NK-92 treated with Interleukin-12 subunit alpha and Interleukin-12 subunit beta, amount 100 ng/mL, for 24 hours (cell line): ENCODE results near the gene STAMBPL1.
"Not testable (repeated sequence)": the region's sequence is repeated elsewhere in the genome, so short reads cannot be mapped to it uniquely, and the experiment has no call there.

Experiments
- DNase-seq: peaks from one replicate; lab custom pipeline; 2025; lab: John Stamatoyannopoulos, UW

Gene STAMBPL1

DNA sequence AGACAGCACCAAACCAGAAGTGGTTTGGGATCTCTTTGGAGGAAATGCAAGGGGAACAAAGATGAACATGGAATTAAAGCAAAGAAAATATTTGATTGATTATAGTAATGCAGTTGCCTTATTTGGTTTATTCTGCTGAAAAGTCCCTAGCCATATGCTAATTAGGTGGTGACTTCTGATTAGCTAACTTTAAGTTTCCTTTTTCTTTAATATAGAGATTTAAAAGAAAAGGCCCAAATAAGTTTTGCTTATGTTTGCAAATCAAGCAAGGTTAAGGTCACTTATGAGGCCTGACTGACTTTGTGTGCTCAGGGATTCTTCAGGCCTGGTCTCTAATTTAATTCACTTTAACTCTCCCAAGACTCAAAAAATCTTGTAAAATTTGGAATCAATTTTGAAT lies 22.2 kb upstream of the STAMBPL1 start:
- no peak for DNase-seq

DNA sequence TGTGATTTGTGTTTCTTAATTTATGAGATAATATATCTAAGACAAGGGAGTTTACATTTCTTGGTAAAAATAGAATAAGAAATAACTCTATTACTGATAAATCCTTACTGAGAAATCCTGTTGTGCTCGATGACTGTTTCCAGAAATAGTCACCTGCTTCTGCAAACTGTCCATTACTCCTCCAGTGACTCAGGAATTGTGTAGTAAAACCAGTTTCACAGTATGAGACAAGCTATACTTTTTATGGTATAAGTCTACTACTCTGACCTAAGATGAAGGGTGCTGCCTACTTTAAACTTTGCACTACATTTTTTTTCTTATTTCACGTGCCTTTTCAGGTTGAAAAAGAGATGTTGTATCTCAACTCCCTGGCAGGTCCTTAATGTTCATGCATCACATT lies 21.6 kb upstream of the STAMBPL1 start:
- no peak for DNase-seq

DNA sequence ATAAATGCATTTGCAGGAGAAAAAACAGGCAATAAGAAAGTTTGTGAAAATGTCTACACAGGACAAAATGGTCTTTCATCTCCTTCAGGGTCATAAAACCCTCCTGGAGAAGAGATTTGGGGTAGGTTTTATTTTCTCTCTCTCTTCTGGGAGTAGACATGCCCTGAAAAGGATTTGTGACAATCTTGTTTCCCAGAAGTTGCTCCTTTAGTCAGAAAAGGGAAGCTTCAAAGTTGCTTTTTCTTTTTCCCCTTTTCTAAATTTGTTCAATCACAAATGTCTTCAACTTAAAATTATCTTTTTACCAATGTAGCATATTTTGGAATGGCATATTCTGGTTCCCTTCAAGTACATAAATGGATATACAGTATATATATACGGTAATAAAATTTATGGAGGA lies 19.0 kb upstream of the STAMBPL1 start:
- DNase-seq = no peak

DNA sequence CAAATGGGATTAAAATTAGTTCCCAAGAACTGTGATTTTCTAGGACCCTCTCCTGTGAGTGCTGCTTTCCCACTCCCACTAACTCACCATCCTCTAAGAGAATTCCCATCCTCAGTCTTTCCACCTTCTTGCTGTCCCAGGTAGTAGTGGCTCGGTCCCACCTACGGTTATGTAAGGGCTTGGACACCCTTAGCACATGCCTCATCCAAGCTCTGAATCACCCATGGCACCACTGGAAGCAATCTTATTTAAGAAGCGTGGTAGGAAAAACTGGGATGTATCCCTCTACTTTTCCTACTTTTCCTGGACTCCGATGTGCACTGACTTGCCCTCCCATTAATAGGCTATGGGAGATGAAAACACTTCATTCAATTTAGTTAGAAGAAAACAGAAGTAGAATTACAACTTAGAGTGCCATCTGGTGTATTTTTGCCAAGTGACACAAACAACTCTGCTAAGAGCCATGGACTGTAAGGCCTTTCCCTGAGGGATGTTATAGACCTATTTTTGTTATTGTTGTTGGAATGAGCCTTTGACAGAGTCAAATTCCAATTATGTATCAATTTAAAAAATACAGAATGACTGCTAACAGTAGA lies 14.7 kb upstream of the STAMBPL1 start:
- DNase-seq = no peak

DNA sequence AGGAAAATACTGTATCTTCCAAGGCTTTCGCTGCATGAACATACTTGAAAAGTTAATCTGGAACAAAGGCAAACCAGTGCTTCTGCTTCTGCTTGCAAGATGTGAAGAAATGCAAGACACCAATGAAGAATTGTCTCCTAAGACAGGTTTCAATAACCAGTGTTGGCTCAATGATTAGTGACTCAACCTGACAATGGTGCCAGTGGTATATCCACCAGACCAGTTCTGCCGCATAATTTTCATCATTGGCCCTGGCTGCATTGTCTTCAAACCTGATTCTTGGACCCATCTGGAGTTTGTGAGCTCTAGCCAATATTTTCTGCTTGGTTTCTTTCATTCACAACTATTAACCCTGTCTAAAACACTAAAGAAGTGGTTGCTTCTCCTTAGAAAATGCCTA lies 13.6 kb upstream of the STAMBPL1 start:
- no peak for DNase-seq

DNA sequence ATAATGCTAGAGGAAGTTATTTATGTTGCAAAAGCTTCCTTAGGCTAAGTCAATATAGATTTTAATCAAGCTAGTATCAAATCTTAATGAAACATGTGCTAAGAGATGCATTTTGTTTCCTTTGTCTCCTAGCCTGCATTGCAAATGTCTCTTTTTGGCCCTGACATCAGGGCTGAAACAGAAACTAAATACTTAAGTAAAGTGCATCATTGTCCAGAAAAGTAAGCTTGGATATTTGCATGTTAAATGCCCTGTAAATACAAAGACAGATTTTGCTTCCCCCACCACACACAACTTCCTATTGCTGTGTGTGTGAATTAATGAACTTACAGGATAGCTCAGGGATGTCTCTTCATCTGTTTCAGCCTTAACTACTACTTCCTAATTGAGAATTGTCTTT lies 10.0 kb upstream of the STAMBPL1 start:
- no peak for DNase-seq

DNA sequence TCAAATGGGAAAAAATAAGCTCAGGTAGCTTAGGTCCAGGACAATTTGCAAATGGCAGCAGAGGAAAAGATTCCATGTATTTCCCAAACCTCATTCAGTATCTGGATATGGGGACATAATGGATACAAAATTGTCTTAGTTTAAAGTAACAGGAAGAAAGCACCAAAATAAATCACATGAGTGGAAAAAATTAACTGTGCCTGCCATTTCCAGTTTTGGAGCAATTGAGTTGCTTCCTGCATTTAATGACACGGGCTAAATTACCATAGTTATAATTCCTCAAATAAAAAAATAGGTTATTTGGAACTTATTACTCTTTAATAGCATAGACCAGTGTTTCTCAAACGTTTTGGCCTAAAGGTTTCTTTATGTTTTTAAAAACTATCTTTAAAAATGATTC lies 6.3 kb upstream of the STAMBPL1 start:
- no peak for DNase-seq

DNA sequence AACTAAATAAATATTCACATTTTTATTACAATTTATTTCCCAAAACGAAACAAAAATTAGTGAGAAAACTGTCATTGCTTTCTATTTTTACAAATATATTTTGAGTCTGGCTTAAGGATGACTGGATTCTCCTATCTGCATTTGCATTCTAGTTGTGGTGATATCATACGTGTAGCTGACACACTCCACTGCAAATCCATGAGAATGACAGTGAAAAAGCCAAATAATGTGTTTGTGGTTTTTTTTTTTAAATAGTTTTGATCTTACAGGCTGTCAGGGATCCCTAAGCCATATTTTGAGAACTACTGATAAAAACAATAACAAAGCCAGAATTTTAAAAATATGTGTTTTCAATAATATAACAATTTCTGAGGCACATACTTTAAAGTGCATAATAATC lies 5.8 kb upstream of the STAMBPL1 start:
- no peak for DNase-seq

DNA sequence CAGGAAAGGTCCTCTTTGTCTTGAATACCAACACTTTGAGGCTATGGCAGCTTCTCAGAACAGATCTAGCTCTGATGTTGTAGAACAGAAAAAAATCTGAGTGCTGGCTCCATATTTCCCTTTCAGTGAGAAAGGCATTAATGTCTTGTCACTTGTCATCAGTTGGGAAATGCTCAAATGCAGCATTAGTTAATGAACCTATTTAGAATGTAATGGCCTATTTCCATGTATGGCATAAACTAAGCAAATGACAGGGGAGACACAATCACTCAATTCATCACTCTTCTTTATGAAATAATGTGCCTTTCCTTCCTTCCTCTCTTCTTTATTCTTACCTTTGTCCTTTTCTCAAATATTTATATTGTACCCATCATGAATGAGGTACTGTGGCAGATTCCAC lies 5.0 kb upstream of the STAMBPL1 start:
- DNase-seq = no peak

DNA sequence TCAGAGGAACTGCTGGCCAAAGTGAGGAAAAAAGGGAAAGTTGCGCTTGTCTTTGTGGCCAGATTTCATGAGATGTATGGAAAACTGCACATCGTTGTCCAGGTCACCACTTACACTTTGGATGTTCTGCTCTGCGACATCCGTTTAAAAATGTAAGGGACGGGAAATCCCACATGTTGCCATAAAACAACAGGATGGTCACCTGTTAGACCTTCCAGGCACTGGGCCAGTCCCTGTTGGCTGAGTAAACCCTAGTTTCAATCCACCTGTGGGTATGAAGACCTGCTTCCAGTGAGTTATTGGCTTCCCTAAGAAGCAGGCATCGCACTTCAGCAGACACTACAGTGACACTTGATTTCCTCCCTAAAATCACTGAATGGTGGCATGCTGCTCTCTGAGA lies 2.7 kb upstream of the STAMBPL1 start:
- DNase-seq = no peak

DNA sequence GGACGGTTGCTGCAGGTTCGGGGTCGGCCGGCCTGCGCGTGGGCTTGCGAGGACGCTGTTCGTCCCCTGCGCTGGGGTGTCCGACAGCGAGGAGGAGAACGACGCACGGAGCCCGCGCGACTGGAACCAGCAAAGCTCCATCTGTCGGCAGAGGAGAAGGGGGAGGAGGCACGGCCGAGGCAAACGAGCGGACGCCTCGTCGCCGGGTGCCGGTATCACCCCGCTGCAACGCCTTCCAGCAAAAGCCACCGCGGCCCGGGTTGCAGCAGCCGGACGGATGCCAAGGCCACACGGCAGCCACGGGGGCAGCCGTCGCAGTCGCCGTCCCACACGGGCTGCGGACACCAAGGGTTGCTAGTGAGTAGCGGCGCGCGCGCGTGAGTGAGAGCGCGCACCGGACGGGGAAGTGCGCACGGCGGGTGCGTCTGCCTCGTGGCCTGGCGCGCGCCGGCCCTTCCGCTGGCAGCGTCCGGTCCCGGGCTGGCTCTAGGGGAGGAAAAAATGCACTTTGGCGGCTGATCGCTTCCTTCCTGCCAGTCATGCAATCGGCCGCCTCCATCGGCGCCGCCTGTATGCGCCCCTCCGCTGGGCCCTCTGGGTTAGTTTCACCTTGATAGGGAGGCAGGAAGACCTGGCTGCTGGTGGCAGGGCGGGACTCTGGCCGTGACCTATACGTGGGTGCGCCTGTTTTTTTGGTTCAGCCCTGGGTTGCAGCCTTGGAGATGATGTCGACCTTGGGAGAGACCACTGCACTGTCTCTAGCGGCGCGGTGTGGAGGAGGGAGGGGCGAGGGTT lies 434 bp downstream of the STAMBPL1 start:
- peak; percentile 92 for DNase-seq

DNA sequence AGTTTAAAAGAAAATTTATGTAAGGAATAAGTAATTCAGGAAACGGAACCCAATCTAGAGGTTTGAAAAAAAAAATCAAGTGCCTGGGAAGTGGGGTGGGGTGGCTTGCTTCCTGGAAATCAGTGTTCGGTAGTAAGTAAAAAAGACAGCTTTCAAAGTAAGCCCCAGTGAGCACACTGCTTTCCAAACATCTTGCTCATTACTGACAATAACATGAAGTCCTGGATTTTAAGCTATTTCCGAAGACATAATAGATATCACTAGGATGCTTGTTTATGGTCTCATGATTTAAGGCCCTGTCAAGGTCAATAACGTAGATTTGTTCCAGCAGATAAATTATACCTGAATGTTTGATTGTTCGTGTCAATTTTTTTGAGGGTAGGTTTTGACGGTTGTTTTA lies 1.3 kb downstream of the STAMBPL1 start:
- DNase-seq = no peak

DNA sequence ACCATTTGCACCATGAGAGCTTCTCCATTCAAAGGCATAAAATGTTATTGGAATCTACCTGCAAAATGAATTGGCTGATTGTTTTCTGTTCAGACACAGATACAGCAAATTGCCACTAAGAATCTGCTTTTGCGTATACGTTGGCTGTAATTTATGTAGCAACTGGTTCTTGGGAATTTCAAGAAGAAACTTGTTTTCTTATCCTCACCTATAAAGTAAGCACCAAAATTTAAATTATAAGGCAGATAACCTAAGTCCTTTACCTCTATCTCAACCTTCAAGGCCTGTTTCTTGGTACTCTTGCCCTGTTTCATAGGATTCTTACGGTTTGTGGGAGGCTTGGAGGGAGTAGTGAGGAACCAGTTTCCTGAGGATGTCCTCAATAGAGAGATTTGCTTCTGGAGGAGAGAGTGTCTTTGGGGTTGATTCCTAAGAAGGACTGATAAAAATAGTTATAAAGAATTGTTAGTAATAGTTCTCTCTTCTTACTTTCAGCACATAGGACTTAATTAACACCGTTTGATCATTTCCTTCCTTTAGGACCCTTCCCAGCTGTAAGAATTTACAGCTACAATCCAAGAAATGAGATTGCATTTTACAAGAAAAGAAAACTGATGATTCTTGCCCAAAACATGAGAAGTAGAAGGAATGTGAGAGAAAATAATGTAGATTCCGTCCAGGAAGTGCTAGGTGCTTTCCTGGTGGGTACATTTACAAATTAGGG lies 2.0 kb downstream of the STAMBPL1 start:
- no peak for DNase-seq

DNA sequence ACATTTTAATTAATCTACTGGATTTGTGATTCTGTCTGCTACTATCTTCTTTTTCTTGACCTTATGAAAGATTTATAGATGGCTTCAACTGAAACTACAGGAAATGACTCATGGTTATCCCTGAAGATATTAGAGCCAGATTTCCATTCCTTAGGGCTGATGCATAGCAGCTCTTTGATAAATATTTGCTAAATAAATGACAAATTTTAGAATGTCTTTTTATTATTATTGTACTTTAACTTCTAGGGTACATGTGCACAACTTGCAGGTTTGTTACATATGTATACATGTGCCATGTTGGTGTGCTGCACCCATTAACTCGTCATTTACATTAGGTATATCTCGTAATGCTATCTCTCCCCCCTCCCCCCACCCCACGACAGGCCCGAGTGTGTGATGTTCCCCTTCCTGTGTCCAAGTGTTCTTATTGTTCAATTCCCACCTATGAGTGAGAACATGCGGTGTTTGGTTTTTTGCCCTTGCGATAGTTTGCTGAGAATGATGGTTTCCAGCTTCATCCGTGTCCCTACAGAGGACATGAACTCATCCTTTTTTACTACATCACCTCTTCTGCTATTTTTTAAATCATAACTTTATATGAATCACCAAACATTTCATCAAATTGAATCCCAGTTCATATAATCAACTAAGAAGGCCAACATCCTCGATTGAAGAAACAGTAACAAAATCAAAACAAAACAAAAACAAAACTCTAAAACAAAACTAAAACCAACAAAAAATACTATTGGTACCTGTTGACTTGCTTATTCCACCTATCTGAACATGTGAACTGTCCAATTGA lies 2.8 kb downstream of the STAMBPL1 start:
- not testable (repeated sequence) for DNase-seq

DNA sequence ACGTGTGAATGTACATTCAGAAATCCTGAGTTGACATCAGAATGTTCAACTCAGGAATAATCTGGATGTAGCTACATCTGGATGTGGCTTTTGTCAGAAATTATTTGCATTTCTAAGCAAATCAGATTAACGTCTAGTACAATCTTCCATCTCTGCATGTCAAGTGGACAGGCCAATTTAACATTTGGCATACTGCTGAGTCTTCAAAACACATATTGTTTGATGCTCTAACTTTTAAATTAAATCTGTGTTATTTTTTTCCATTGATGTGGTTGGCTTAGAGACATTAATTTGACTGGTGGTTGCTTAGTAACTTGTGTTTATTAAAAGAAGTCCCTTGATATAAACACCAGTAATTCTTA lies 3.4 kb downstream of the STAMBPL1 start:
- DNase-seq = no peak

DNA sequence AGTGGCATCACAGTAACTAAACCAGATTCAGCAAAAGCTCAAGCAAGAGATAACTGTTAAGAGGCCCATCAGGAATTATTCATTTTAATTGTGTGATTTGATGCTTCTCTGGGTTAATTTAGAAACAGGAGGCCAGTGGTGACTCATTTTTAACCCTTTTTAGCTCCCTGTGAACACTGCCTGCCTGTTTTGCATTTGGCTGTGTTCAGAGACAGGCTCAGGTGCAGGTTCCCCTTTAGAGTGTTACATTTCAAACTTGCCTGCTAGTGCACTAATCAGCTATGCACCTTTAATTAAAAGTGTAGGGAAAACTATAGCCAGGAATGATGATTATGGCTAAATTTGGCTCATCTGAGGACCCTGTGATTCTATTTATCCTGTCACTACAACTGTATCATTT lies 6.5 kb downstream of the STAMBPL1 start:
- DNase-seq = peak; percentile 3

DNA sequence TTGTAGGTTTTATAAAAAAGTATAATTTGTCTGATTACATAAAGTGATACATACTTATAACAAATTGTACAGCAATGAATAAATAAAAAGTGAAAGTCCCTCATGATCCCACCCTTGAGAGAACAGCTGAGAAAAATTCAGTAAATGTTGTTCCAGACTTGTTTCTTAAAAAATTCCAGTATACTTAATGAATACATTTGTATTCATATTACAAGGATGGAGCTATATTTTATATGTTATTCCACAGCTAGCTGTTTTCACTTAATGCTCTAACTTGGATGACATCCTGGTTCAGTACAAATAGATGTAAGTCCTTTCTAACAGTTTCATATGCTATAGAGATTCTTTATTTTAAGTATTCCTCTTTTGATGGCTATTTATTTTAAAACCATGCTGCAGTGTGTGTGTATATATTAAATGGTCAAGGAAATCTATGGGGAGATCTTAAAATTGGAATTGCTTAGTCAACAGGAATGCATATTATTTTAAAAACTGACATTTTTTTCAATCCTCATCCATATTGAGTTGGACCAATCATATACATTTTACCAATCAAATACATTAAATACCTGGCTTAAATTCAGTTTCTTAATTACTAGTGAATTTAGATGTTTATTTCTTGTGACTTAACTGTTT lies 8.9 kb downstream of the STAMBPL1 start:
- no peak for DNase-seq

DNA sequence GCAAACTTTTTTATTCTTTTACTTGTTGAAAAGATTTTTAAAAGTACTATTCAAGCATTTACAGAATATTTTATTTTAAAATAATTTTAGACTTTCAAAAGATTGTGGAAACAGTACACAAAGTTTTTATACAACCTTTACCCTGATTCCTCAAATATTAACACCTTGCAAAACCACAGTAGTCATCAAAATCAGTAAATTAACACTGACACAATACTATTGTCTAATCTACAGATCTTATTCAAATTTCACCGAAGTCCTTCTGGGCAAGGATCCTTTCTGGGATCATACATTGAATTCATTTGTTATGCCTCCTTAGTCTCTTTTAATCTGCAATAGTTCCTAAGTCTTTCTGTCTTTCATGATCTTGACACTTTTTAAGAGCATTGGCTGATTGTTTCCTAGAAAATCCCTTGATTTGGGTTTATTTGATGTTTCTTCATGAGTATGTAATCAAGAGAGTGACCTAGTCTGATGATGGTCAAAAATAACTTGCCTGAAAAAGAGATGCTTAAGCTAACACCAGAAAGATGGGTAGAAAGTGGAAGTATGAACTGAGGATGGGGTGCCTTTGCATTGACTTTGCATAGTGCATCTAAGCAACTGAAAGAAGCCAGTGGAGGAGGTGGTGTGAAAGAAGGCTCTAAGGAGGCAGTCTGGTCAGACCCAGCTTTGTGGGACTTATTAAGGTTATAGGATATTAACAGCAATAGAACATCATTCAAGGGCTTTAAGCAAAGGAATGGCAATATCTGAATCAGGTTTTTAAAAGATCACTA lies 9.7 kb downstream of the STAMBPL1 start:
- DNase-seq = no peak

DNA sequence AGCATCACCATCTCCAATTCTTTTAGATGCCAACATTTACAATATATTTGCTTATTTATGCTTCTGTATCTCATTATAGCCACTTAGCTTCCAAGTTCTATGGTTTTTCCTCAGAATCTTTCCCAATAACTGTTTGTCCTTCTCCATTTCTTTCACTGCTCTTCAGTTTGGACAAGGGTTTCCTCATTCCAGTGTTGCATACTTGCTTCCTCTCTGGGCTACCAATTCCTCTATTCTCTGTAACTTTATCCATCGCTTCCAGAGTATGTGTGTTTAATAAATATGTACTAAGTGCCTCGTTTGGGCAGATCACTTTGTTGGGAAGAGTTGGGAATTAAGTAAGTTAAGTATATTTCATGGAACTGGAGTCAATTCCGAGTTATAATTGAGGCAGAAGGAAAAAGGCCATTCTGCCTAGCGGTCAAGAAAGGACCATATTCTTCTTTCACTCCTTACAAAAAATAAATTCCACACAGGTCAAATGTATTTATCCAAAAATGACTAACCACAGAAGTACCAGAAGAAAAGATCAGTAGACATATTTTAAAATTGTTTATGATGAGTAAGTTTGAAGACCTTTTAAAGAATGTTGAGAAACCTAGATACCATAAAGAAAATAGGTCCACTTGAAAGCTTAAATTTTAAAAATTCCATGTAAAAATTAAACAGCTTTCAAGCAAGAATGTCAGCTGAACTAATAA lies 10.8 kb downstream of the STAMBPL1 start:
- no peak for DNase-seq

DNA sequence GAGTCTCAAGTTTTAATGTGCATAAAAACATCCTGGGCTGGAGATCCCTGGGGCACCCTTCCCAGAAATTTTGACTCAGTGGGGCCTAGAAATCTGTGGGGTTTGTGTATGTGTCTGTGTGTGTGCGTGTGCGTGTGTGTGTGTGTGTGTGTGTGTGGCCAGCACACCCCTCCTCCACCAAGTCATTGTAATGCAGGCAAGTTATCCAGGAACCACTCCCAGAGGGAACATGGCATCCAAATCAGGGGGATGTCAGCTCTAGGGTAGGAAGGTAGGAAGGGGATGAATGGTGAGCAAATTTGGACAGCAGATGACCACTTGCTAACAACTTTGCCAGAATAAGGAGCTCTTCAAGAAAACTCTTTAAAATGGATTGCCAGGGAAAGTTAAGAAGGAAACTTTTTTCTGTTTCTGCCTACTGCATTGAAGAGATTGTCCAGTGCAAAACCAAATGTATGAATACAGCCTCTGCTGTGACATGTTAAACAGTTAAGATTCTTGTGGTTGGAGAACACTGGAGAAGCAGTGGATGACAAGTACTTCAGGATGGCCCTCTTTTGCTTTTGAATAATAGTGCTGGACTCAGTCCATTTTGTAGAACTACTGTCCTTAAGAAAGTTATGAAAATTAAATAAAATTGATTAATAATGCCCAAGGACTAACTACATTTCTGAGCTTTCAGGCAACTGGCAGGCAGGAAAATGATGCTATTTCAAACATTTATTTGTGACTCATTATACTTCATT lies 12.3 kb downstream of the STAMBPL1 start:
- no peak for DNase-seq
